ENCODE results near the gene FAM168A.

FAM168A gene

GRCh38 chr11:73564903-73565302, 33.0 kb downstream of the FAM168A start:
- no peak overlapping the region for H3K27ac ChIP-seq (ENCODE audit: low read length)
- no peak overlapping the region for H3K4me3 ChIP-seq (ENCODE audit: low read length)
- peaks cover 11% of the 10 kb centered on the region; the same call in 1 of the 2 replicates for H4K20me1 ChIP-seq (ENCODE audit: insufficient read depth, low read length)
- H3K27me3 ChIP-seq (ENCODE audit: low read depth, low read length), result no peaks in the 10 kb centered on the region
- no peaks in the 10 kb centered on the region for H3K9me3 ChIP-seq (ENCODE audit: insufficient read depth, low read length)
- H3K9ac ChIP-seq (ENCODE audit: low read length), result no peak overlapping the region
- H3K4me1 ChIP-seq (ENCODE audit: low read length), result peaks cover 9% of the 10 kb centered on the region
- H3K79me2 ChIP-seq (ENCODE audit: low read length), result no peaks in the 10 kb centered on the region
- TF ChIP-seq, protein P1, sequence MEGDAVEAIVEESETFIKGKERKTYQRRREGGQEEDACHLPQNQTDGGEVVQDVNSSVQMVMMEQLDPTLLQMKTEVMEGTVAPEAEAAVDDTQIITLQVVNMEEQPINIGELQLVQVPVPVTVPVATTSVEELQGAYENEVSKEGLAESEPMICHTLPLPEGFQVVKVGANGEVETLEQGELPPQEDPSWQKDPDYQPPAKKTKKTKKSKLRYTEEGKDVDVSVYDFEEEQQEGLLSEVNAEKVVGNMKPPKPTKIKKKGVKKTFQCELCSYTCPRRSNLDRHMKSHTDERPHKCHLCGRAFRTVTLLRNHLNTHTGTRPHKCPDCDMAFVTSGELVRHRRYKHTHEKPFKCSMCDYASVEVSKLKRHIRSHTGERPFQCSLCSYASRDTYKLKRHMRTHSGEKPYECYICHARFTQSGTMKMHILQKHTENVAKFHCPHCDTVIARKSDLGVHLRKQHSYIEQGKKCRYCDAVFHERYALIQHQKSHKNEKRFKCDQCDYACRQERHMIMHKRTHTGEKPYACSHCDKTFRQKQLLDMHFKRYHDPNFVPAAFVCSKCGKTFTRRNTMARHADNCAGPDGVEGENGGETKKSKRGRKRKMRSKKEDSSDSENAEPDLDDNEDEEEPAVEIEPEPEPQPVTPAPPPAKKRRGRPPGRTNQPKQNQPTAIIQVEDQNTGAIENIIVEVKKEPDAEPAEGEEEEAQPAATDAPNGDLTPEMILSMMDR (IDR thresholded peaks at IDR 0.05; ENCODE audit: low read depth, low read length), result no peak
- TF ChIP-seq EZH2phosphoT487 (IDR thresholded peaks at IDR 0.05; ENCODE audit: low read depth), result no peak
- H3K4me2 ChIP-seq (ENCODE audit: low read length), result no peak overlapping the region
- H2AFZ ChIP-seq (ENCODE audit: low read depth, low read length), result no peak overlapping the region
- H3K36me3 ChIP-seq (replicated peaks; ENCODE audit: low read depth, low read length), result peaks cover 9% of the 10 kb centered on the region

DNA sequence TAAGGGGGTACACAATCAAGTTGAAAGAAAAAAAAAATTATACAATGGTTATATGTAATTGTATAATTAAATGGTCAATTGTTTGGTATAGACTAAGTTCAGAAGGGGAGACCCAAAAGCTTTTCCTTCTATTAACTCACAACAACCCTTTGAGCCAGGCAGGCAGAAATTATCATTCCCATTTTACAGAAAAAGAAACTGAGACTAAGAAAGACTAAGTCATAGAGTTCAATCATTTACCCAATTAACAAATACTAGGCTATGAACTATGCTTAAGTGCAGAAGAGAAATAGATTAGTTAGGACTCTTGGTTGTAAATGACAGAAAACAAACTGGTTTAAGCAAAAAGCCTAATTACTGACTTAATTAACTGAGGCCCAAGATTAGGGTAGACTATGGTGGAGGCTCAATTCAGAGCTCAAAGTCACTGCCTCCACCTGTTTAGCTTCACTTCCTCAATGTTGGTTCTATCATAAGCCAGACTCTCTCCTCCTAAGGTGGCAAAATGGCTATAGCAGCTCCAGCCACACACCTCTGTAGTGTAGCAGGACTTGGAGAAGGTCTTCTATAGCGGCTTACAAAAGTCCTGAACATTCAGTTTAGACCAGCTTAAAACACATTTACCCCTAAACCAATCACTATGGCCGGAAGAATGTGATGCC, 34.2 kb downstream of the FAM168A start:
- H3K9me3 ChIP-seq (ENCODE audit: insufficient read depth, low read length), result no peaks in the 10 kb centered on the region
- no peaks in the 10 kb centered on the region for H3K27me3 ChIP-seq (ENCODE audit: low read depth, low read length)
- no peak overlapping the region for H2AFZ ChIP-seq (ENCODE audit: low read depth, low read length)
- H3K27ac ChIP-seq (ENCODE audit: low read length), result no peak overlapping the region
- 0 out of 2 replicates have a peak overlapping the region, but pooled peaks have one; percentile 8 for H3K4me2 ChIP-seq (ENCODE audit: low read length)
- no peaks in the 10 kb centered on the region for H3K79me2 ChIP-seq (ENCODE audit: low read length)
- TF ChIP-seq EZH2phosphoT487 (IDR thresholded peaks at IDR 0.05; ENCODE audit: low read depth), result no peak
- TF ChIP-seq, protein P1 (IDR thresholded peaks at IDR 0.05; ENCODE audit: low read depth, low read length), result no peak
- peaks cover 11% of the 10 kb centered on the region; the same call in 1 of the 2 replicates for H4K20me1 ChIP-seq (ENCODE audit: insufficient read depth, low read length)
- no peak overlapping the region for H3K4me3 ChIP-seq (ENCODE audit: low read length)
- H3K9ac ChIP-seq (ENCODE audit: low read length), result no peak overlapping the region
- peaks cover 9% of the 10 kb centered on the region for H3K4me1 ChIP-seq (ENCODE audit: low read length)
- H3K36me3 ChIP-seq (replicated peaks; ENCODE audit: low read depth, low read length), result peaks cover 5% of the 10 kb centered on the region

GRCh38 chr11:73559743-73560142, 38.2 kb downstream of the FAM168A start:
- H4K20me1 ChIP-seq (ENCODE audit: insufficient read depth, low read length), result peaks cover 14% of the 10 kb centered on the region; the same call in 1 of the 2 replicates
- no peaks in the 10 kb centered on the region for H3K79me2 ChIP-seq (ENCODE audit: low read length)
- H3K4me2 ChIP-seq (ENCODE audit: low read length), result no peak overlapping the region
- H3K4me3 ChIP-seq (ENCODE audit: low read length), result no peak overlapping the region
- no peaks in the 10 kb centered on the region for H3K36me3 ChIP-seq (replicated peaks; ENCODE audit: low read depth, low read length)
- H2AFZ ChIP-seq (ENCODE audit: low read depth, low read length), result no peak overlapping the region
- H3K9me3 ChIP-seq (ENCODE audit: insufficient read depth, low read length), result no peaks in the 10 kb centered on the region
- H3K4me1 ChIP-seq (ENCODE audit: low read length), result peaks cover 13% of the 10 kb centered on the region
- no peak overlapping the region for H3K9ac ChIP-seq (ENCODE audit: low read length)
- H3K27ac ChIP-seq (ENCODE audit: low read length), result no peak overlapping the region
- H3K27me3 ChIP-seq (ENCODE audit: low read depth, low read length), result no peaks in the 10 kb centered on the region
- no peak for TF ChIP-seq EZH2phosphoT487 (IDR thresholded peaks at IDR 0.05; ENCODE audit: low read depth)
- TF ChIP-seq, protein P1 (IDR thresholded peaks at IDR 0.05; ENCODE audit: low read depth, low read length), result no peak

DNA sequence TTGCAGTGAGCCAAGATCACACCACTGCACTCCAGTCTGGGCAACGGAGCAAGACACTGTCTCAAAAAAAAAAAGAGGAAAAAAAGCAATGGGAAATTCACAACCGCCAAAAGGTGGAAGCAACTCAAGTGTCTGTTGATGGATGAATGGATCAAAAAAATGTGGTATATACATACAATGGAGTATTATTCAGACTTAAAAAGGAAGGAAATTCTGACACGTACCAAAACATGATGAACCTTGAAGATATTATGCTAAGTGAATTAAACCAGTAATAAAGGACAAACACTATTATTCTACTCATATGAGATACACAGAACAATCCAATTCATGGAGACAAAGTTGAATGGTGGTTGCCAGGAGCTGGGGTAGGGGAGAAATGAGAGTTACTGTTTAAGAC, 40.9 kb downstream of the FAM168A start:
- H4K20me1 ChIP-seq (ENCODE audit: insufficient read depth, low read length), result 0 out of 2 replicates have a peak, but pooled peaks cover 5% of the 10 kb centered on the region
- no peaks in the 10 kb centered on the region for H3K9me3 ChIP-seq (ENCODE audit: insufficient read depth, low read length)
- H3K4me3 ChIP-seq (ENCODE audit: low read length), result no peak overlapping the region
- H3K27ac ChIP-seq (ENCODE audit: low read length), result no peak overlapping the region
- no peaks in the 10 kb centered on the region for H3K36me3 ChIP-seq (replicated peaks; ENCODE audit: low read depth, low read length)
- TF ChIP-seq EZH2phosphoT487 (IDR thresholded peaks at IDR 0.05; ENCODE audit: low read depth), result no peak
- TF ChIP-seq, protein P1 (IDR thresholded peaks at IDR 0.05; ENCODE audit: low read depth, low read length), result no peak
- H3K4me1 ChIP-seq (ENCODE audit: low read length), result peaks cover 8% of the 10 kb centered on the region
- no peaks in the 10 kb centered on the region for H3K79me2 ChIP-seq (ENCODE audit: low read length)
- H3K27me3 ChIP-seq (ENCODE audit: low read depth, low read length), result no peaks in the 10 kb centered on the region
- H3K9ac ChIP-seq (ENCODE audit: low read length), result no peak overlapping the region
- no peak overlapping the region for H3K4me2 ChIP-seq (ENCODE audit: low read length)
- H2AFZ ChIP-seq (ENCODE audit: low read depth, low read length), result no peak overlapping the region

All from OCI-LY3 (cell line).